ENCODE data around the gene NR5A1.

The NR5A1 gene

GRCh38 chr9:124501771-124502320, 5.4 kb downstream of the NR5A1 start:
- Histone ChIP-seq H3K27ac (ENCODE audit: extremely low read depth, low read depth, low read length) (no peak overlapping the region), H3K4me1 (ENCODE audit: control insufficient read depth, insufficient read depth, low read length) (no peaks in the 10 kb centered on the region), H3K36me3 (ENCODE audit: control insufficient read depth in 2 of 2, insufficient read depth in 1 of 2, low read length in 2 of 2) (no peaks in the 10 kb centered on the region), H3K4me3 (ENCODE audit: low read depth, low read length) (no peak overlapping the region), H3K9me3 (ENCODE audit: control insufficient read depth, insufficient read depth, low read depth, low read length) (no peaks in the 10 kb centered on the region)
- TF ChIP-seq ZNF366 (tag by site-specific recombination; conservative IDR thresholded peaks at IDR 0.05) (0 out of 2 replicates have a peak, but pooled peaks have one; percentile 32), ZNF76 (tag by site-specific recombination; IDR thresholded peaks at IDR 0.05; ENCODE audit: borderline replicate concordance, low read depth) (no peak)
- CTCF ChIA-PET = interaction anchor here (0.9 kb wide), 1 partner anchor 80 kb away, joined by 3 read pairs; no protein-coding TSS in a partner anchor
- POLR2A ChIA-PET = no interaction called here

- no peak for TF ChIP-seq ZNF747 (tag by site-specific recombination; IDR thresholded peaks at IDR 0.05)
- no peak for TF ChIP-seq ZNF585B (tag by site-specific recombination; IDR thresholded peaks at IDR 0.05)
- TF ChIP-seq GLI4 (tag by site-specific recombination; IDR thresholded peaks at IDR 0.05) = peak; percentile 95
- no peak for TF ChIP-seq ZNF18 (tag by site-specific recombination; IDR thresholded peaks at IDR 0.05)
- TF ChIP-seq ZNF24 (tag by site-specific recombination; IDR thresholded peaks at IDR 0.05) = no peak
- peak; percentile 93 for TF ChIP-seq ZSCAN16 (tag by site-specific recombination; IDR thresholded peaks at IDR 0.05)
- peak; percentile 57; the same call in 1 of the 2 replicates for TF ChIP-seq SCRT2 (tag by site-specific recombination; IDR thresholded peaks at IDR 0.05)
- TF ChIP-seq PRDM1 (tag by site-specific recombination; IDR thresholded peaks at IDR 0.05) = no peak
- TF ChIP-seq ZNF610 (tag by site-specific recombination; IDR thresholded peaks at IDR 0.05; ENCODE audit: borderline replicate concordance) = no peak
- TF ChIP-seq ZIC2 (tag by site-specific recombination; IDR thresholded peaks at IDR 0.05) = peak; percentile 45; the same call in 1 of the 2 replicates
- TF ChIP-seq, protein P1, sequence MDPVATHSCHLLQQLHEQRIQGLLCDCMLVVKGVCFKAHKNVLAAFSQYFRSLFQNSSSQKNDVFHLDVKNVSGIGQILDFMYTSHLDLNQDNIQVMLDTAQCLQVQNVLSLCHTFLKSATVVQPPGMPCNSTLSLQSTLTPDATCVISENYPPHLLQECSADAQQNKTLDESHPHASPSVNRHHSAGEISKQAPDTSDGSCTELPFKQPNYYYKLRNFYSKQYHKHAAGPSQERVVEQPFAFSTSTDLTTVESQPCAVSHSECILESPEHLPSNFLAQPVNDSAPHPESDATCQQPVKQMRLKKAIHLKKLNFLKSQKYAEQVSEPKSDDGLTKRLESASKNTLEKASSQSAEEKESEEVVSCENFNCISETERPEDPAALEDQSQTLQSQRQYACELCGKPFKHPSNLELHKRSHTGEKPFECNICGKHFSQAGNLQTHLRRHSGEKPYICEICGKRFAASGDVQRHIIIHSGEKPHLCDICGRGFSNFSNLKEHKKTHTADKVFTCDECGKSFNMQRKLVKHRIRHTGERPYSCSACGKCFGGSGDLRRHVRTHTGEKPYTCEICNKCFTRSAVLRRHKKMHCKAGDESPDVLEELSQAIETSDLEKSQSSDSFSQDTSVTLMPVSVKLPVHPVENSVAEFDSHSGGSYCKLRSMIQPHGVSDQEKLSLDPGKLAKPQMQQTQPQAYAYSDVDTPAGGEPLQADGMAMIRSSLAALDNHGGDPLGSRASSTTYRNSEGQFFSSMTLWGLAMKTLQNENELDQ (tag by site-specific recombination; IDR thresholded peaks at IDR 0.05; ENCODE audit: low read depth) = no peak
- no peak for TF ChIP-seq ZSCAN30 (tag by site-specific recombination; IDR thresholded peaks at IDR 0.05)
- no peak for TF ChIP-seq ZNF404 (tag by site-specific recombination; IDR thresholded peaks at IDR 0.05)
- no peaks in the 10 kb centered on the region for H3K4me1 ChIP-seq (ENCODE audit: control insufficient read depth, insufficient read depth, low read length)
- no peak overlapping the region for H3K27ac ChIP-seq (ENCODE audit: extremely low read depth, low read depth, low read length)
- H3K4me3 ChIP-seq (ENCODE audit: low read depth, low read length) = no peak overlapping the region
- H3K9me3 ChIP-seq (ENCODE audit: control insufficient read depth, insufficient read depth, low read depth, low read length) = no peaks in the 10 kb centered on the region
- no peaks in the 10 kb centered on the region for H3K36me3 ChIP-seq (ENCODE audit: control insufficient read depth in 2 of 2, insufficient read depth in 1 of 2, low read length in 2 of 2)
- ChIA-PET CTCF (no interaction called here), POLR2A (no interaction called here)
These were observed 6.2 kb downstream of the NR5A1 start for GRCh38 chr9:124500796-124501611.

DNA sequence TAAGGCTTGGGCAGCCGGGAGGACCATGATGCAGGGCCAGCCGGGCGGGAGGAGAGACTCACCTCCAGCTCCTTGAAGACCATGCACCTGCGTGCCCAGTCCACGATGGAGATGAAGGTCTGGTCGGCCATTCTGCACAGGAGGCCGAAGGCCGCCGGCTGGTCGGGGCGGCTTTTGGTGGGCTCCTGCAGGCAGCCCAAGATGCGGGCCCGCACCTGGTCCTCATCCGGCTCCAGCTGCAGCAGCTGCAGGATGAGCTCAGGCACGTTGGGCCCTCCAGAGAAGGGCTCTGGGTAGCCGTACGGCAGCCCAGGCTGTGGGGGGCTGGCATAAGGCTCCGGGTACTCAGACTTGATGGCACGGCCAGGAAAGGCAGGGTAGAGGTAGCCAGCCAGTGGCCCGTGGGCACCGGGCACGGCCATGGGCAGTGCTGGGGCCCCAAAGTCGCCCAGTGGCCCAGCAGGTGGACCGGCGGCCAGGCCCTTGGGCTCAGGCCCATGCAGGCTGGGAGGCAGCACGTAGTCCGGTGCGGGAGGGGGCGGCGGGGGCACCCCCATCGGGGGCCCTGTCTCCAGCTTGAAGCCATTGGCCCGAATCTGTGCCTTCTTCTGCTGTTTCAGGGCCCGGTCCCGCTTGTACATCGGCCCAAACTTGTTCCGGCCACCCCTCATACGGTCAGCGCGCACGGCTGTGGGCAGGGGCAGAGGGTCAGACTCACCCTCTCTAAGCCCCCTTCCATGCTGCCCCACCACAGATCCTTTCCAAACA, 7.0 kb downstream of the NR5A1 start:
- TF ChIP-seq GLI2 (tag by site-specific recombination; IDR thresholded peaks at IDR 0.05; ENCODE audit: borderline replicate concordance, low read depth) = no peak
- TF ChIP-seq ZSCAN5A (tag by site-specific recombination; IDR thresholded peaks at IDR 0.05) = no peak
- no peak for TF ChIP-seq ZNF223 (tag by site-specific recombination; IDR thresholded peaks at IDR 0.05)
- ChIA-PET POLR2A (interaction anchor here (0.5 kb wide), 1 partner anchor 646 kb away, joined by 3 read pairs; no protein-coding TSS in a partner anchor), CTCF (interaction anchor here (0.6 to 1.0 kb wide), 2 partner anchors 23 to 26 kb away, joined by 4 read pairs; no protein-coding TSS in a partner anchor)
- Histone ChIP-seq H3K27ac (ENCODE audit: extremely low read depth, low read depth, low read length) (no peak overlapping the region), H3K4me1 (ENCODE audit: control insufficient read depth, insufficient read depth, low read length) (no peaks in the 10 kb centered on the region), H3K9me3 (ENCODE audit: control insufficient read depth, insufficient read depth, low read depth, low read length) (no peaks in the 10 kb centered on the region), H3K4me3 (ENCODE audit: low read depth, low read length) (no peak overlapping the region), H3K36me3 (ENCODE audit: control insufficient read depth in 2 of 2, insufficient read depth in 1 of 2, low read length in 2 of 2) (no peaks in the 10 kb centered on the region)
